SHP77 (cell line): ENCODE measurements around the gene EHMT1.

Source experiments
- DNase-seq, 2 experiments: peaks; one replicate each; lab custom pipeline; 2025; lab: John Stamatoyannopoulos, UW

The EHMT1 gene

DNA sequence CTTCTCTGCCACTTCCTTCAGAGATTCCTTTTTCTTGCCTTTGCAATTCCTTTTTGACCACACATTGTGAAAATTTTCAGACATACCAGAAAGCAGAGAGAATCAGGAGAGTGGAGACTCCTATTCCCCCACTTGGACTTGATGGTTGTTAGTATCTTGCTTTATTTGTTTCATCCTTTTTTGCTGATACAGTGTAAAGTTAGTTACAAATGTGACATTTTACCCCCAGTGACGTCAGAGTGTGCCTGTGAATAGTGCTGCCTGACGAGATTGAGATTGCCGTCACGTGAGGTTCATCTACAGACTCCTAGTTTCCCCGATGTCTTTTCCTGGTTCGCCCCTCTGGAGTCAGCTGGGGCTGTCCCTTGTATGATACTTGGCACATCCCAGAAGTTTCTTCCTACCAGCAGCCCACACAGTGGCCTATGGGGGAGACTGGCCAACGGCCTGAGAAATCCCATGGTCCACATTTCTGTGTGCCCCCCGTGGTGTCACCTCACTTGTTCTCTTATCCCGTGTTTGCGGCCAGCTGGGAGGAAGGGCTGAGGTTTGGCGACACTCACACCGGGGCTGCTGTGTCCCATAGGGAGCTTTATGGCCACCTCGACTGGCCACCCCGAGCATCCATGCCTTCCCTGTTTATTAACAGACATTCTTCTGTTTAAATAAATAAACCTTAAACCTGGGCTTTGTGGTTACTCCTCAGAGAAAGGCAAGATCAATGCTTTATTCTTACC, 210.6 kb downstream of the EHMT1 start:
- DNase-seq: no peak

DNA sequence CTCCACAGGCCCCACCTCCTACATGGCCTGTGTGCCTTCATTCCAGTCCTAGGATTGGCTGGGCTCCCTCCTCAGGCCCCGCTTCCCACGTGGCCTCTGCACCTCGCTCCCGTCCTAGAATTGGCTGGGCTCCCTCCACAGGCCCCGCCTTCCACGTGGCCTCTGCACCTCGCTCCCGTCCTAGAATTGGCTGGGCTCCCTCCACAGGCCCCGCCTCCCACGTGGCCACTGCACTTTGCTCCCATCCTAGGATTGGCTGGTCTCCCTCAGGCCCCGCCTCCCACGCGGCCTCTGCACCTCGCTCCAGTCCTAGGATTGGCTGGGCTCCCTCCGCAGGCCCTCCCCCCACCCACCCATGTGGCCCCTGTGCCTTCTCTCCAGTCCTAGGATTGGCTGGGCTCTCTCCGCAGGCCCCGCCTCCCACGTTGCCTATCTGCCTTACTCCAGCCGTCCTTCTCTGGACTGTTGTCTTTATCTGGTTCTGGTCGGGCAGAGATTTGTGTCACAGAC, 213.4 kb downstream of the EHMT1 start:
- DNase-seq: no peak

DNA sequence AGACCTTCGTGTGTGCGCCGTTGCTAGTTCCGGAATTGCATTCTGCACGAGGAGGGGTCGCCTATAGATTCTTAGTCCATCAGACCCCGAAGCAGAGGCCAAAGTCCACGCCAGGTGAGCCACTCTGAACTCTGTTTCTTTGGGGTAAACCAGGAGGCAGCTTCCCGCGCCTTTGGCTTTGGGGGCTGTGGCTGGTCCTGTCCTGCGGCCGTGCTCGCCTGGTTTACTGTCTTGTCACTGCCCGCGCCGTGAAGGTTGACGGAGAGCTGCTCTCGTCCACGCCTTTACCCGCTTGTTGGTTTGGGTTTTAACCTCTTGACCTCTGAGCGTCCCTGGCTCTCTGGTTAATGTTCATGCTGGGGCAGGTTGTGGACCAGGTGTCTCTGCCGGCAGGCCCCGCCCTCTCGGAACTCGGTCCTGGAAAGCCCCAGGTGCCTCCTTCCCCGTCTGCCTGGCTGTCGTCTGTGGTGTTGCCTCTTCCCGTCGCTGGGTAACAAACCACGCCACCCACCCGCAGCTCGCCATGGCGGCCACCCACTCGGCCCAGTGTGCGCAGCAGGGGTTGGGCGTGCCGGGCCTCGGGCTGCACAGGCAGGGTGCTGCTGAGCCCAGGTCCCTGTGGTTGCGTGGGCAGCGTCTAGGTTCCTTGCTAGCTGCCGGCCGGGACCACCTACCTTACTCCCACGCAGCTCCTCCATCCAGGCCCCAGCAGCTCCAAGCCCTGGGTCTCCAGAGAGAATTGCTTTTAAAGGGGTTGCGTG, 214.2 kb downstream of the EHMT1 start:
- DNase-seq: no peak

DNA sequence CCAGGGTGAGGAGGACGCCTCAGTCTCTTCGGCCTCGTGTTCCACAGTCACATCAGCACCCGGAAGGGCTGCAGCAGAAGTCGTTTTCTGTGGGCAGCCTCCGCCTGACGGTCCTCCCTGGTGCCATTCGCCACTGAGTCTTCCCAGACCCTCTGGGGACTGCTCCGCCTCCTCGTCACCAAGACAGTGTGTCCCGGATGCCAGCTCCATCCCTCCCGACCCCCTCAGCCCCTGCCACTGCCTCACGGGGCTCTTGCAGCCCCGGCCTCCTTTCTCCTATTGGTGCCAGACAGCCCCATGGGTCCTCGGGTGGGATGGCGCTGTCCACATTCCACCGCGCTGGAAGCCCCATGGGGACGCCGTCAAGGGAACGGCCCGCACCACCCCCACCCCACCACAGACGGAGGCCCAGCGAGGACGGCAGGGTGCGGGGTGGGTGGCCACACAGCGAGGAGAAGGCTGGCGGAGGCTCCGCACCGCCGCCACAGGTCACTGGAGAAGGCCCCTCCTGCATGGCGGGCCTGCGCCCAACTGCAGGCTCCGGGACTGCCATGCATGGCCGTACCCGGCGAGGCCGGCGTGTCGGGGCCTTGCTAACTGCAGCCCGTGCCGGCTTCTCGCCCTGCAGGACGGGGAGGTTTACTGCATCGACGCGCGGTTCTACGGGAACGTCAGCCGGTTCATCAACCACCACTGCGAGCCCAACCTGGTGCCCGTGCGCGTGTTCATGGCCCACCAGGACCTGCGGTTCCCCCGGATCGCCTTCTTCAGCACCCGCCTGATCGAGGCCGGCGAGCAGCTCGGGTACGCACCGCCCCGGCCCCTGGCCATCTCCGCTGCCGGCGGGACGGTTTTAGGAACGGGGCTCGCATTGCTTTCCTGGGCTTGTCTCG, 215.2 kb downstream of the EHMT1 start:
- no peak for DNase-seq

DNA sequence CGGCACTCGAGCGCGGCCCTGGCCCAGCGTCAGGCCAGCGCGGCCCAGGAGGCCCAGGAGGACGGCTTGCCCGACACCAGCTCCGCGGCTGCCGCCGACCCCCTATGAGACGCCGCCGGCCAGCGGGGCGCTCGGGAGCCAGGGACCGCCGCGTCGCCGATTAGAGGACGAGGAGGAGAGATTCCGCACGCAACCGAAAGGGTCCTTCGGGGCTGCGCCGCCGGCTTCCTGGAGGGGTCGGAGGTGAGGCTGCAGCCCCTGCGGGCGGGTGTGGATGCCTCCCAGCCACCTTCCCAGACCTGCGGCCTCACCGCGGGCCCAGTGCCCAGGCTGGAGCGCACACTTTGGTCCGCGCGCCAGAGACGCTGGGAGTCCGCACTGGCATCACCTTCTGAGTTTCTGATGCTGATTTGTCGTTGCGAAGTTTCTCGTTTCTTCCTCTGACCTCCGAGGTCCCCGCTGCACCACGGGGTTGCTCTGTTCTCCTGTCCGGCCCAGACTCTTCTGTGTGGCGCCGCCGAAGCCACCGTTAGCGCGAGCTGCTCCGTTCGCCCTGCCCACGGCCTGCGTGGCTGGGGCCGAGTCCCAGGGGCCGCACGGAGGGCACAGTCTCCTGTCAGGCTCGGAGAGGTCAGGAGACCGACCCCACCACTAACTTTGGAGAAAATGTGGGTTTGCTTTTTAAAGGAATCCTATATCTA, 216.2 kb downstream of the EHMT1 start:
- no peak for DNase-seq

DNA sequence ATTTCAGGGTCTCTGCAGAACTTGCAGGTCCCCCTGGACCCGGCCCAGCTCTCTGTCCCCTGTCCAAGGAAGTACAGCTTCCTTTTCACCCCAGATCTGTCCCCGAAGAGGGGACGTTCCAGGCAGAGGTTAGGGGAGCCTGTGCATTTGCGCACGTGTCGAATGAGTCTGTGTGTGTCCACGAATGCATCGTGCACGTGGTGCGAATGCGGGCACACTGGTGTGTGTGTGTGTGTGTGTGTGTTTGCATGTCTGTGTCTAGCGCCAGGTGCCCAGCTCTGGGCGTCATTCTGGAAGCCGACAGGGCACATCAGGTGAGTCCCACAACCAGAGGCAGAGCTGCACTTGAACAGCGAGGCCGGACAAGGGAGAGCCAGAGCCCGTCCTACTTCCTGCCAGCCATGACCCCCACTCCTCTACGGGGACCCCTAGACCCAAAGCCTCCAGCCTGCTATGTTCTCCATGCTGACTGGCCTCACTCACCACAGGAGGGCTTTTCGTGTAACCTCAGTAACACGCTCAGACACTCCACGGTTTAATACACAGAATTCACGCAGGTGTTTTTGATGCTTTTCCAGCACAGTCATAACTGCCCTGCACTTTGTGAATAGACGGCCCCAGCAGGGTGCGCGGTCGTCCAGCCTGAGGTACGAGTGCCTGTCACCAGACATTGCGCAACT, 217.5 kb downstream of the EHMT1 start:
- DNase-seq: no peak

DNA sequence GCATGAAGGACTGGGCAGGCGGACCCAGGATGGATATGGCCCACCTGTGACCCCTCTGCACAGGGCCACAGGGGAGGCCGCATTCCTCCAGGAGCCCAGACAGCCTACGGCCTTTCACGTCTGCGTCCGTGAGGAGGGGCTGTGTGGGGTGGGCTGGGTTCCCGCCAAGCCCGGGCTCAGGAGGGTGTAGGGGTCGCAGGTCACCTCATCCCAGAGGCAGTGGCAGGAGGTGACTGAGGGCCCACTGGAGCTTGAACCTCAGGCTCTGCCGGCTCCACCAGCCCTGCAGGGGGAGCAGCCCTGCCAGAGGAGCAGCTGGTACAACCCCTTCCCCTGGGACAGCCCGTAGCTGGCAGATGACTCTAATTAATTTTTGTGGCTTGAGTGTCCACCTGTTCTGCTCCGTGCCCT, 218.0 kb downstream of the EHMT1 start:
- no peak for DNase-seq

DNA sequence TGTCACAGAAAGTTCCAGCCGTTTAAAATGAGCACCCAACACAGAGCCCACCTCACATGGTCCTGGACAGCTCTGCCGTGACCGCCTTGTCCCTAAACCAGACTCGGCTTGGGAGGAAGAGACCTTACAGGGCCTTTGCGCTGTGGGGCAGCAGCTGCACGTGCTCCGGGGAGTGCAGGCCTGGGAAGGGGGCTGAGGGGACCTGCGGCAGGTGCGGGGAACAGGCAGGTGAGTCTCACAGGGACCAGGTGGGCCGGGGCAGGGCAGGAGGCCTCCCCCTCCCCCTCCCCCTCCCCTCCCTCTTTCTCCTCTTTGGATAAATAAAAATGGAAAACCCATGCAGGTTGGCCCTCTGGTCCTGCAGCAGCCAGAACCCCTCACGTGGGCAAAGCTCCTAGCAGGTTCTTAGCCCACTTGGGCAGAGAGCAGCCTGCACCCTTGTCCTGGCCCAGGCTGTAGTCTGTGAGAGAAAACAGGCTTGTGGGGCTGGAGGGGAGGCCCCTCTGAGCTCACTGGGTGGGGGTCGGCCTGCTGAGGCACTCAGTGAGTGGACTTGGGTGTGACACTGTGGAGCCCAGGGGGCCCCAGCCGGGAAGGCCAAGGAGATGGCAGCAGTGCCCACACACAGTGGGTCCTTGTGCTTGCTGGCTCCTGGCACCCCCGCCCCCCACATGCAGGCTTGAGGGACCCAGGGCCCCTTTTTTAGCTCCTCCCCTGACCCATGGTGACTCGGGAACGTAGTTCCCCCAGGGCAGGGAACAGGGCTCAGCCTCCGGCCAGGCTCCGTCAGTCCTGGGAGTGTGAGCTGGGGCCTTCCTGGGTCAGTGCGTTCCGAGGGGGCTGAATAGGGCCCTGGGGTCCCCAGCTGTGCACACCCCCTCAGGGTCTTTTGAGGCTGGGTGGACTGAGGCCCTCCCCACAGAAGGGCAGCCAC, 218.8 kb downstream of the EHMT1 start:
- DNase-seq: no peak

DNA sequence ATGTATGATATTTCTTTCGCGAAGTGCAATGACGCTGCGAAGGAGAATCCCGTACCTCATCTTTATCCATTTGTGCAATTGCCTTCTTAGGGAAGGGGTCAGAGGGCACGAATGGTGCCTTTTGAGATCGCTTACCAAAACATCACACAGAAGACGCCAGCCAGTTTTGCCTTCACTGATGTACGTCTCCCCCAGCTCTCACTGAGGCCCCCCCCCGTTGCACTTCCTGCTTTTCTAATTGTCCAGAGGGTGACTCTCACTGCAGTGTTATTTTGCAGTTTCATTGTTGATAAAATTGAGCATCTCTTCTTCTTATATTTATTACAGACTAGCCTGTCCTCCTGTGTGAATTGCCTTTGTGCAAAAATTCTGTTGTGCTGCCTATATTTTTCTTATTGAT, 219.8 kb downstream of the EHMT1 start:
- no peak for DNase-seq

DNA sequence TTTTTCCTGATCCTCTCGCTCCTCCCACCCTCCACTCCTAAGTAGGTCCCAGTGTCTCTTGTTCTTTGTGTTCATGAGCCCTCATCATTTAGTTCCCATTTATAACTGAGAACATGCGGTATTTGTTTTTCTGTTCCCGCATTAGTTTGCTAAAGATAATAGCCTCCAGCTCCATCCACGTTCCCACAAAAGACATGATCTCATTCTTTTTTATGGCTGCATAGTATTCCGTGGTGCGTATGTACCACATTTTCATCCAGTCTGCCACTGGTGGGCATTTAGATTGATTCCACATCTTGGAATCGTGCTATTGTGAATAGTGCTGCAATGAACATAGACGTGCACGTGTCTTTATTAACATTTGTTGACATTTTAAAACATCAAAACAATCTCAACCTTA, 224.6 kb downstream of the EHMT1 start:
- DNase-seq: no peak

DNA sequence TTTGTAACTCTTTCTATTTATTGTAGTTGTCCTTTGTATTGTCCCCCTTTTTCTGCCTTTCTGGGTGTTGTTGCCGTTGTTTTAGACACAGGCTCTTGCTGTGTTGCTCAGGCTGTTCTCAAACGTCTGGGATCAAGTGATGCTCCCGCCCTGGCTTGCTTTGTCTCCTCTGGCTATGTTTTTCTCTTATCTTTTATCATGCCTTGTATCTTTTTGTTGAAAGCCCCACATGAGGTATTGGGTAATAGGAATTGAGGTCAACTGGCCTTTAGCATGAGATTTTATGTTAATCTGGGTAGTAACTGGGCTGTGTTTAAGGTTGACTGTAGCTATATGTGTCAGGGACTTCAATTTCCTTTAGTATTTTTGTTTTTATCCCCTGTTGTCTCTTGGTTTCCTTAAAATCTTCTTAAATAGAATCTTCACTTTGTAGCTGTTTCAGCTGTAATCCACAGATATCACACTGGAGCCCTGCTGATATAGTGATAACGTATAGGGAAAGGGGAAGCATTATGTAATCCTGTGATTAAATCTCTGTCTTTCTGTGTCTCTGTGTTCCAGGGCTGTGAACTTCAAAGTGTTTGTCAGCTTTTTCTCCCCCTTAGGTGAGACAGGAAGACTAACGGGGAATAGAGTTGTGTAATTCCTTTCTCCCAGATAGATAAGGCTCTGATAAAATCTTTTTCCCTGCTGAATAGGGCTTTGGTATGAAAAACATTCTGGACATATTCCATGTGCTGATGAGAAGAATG, 232.9 kb downstream of the EHMT1 start:
- no peak for DNase-seq

DNA sequence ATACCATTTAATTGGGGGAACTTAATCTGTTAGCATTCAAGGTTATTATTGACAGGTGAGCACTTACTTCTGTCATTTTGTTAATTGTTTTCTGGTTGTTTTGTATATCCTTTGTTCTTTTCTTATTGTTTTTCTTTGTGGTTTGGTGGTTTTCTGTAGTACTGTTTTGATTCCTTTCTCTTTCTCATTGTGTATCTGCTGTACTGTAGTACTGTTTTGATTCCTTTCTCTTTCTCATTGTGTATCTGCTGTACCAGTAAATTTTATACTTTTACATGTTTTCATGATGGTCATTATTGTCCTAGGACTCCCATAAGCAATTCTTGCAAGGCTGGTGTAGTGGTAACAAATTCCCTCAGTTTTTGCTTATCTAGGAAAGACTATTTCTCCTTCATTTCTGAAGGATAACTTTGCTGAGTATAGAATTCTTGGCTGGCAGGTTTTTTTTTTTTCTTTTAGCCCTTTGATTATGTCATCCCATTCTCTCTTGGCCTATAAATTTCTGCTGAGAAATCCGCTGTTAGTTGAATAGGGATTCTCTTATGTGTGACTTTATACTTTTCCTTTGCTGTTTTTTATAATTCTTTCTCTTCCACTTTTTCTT, 234.7 kb downstream of the EHMT1 start:
- no peak for DNase-seq

DNA sequence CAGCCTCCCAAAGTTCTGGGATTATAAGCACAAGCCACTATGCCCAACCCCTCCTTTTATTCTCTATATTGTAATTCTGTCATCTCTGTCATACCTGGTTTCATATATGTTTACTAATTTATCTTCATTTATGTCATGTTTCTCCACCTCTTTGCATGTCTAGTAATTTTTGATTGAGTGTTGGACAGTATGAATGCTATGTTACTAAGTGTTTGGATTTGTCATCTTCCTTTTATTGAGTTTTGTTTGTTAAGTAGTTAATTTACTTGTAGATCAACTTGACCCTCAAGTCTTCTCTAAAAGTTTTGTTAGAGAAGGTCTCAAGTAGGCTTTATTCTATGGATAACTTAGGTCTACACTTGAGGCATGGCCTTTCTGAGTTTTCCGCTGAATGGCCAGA, 241.6 kb downstream of the EHMT1 start:
- no peak for DNase-seq

DNA sequence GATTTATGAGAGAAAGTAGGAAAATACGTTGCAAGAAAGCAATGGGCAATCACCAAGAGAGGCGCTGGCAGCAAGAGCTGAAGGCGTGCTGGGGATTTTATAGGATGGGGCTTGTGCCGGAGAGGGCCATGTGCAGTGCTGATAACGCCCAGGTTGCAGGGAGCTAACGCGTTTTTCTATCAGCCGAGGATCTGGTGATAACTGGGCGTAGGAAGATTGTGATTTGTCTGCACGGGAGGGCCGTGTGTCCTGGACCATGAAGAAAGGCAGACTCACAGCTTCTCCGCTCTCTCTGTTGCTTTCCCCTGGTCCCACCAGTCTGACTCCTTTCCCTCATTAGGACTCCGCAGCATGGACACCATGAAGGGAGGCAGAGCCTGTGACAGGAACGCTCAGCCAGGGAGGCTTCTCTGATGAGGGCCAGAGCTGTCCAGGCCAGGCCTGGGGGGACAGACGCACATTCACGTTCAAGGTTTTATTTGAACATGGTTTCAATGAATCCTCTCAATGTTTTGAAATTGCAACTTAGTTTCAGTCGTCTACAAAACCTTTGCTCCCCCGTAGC, 246.9 kb downstream of the EHMT1 start:
- no peak for DNase-seq

DNA sequence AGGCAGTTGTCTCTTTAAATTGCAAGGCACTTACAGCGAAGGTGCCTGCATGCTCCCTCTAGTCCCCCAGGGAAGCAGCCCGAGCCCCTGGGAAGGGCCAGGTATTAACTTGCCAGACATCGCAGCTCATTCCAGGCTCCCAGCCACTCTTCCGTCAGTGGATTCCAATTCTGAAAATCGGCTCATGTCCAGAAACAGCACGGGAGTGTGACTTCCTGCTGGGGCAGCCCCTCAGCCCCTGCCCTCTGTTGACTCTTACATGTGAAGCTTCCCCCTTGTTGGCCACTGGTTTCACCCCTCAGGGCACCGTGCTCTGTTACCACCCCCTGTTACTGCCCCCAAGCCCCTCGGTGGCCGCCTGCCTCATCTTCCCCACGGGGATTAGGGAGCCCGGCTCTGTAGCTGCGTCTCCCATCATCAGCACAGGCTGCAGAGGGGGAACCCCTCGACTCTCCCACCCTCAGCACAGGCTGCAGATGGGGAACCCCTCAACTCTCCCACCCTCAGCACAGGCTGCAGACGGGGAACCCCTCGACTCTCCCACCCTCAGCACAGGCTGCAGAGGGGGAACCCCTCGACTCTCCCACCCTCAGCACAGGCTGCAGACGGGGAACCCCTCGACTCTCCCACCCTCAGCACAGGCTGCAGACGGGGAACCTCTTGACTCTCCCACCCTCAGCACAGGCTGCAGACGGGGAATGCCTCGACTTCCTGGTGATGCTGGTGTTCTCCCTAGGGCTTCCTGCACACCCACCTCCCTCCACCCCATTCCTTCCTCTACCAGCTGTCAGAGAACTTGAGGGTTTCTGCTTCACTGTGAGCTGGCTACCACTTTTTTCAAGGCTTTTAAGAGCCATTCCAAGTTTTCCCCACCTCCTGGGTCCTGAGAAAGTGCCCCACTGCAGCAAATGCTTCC, 247.7 kb downstream of the EHMT1 start:
- DNase-seq: no peak

DNA sequence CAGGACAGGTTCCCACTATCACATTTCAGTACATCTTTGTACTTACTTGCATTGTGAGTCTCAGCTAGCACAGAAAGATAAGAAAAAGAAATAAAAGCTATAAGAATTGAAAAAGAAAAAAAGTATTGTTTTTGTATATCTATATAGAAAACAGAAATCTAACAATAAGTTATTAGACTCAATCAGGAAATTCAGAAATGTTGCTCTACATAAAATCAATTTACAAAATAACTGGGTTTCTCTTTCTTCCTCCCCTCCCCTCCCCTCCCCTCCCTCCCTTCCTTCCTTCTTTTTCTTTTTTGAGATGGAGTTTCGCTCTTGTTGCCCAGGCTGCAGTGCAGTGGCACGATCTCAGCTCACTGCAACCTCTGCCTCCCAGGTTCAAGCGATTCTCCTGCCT, 251.6 kb downstream of the EHMT1 start:
- no peak for DNase-seq

DNA sequence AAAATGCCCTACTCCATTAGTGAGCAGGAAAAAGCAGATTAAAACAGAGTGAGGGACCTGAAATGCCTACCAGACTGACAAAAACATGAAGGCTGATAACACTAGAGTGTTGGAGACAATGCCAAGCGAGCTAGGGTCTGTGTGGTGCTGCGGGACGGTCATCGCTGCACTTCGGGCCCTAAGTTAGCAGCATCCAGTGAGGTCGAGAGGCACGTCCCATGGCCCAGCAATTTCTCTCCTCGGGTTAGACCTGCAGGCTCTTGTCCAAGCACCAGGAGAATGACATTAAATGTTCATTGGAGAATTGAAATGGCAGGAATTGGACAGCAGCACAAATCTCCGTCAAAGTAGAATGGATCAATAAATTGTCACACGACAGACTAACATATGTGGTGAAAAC, 253.5 kb downstream of the EHMT1 start:
- DNase-seq: no peak

DNA sequence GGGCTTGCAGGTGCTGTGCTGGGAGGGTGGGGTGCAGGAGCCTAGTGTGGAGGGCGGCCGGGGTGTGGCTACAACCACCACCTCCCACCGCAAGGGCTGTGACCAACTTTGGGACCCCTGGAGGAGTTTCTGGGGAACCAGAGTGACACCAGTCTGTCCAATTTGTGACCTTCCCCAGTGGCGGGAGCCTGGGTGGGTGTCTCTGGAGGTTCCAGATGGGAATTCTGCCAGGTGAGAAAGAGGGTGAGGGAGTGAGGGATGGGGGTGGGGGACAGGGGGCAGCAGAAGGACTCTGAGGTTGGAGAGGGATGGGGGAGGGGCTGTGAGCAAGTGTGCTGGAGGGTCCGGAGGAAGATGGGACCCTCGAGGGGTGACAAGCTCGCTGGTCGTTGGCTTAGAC, 254.6 kb downstream of the EHMT1 start:
- DNase-seq: no peak
